ENCODE measurements around the gene HASPIN.

Gene HASPIN

GRCh38 chr17:3754458-3755334, 31.0 kb downstream of the HASPIN start:
- Histone ChIP-seq H3K4me1 (ENCODE audit: control insufficient read depth, insufficient read depth, low read length) (no peaks in the 10 kb centered on the region), H3K36me3 (ENCODE audit: control insufficient read depth, insufficient read depth, low read length, severe bottlenecking) (no peaks in the 10 kb centered on the region), H3K27me3 (replicated peaks; ENCODE audit: control insufficient read depth, insufficient read depth, low read length) (peaks cover 42% of the 10 kb centered on the region), H3K9me3 (ENCODE audit: control insufficient read depth, low read length) (peaks cover 7% of the 10 kb centered on the region), H3K9ac (ENCODE audit: low read length) (no peak overlapping the region), H3K4me3 (ENCODE audit: low read length) (no peak overlapping the region)
- no peak for DNase-seq (ENCODE audit: low read depth)

GRCh38 chr17:3755335-3756030, 31.8 kb downstream of the HASPIN start:
- no peak for DNase-seq (ENCODE audit: low read depth)
- H3K4me1 ChIP-seq (ENCODE audit: control insufficient read depth, insufficient read depth, low read length), result no peaks in the 10 kb centered on the region
- H3K27me3 ChIP-seq (replicated peaks; ENCODE audit: control insufficient read depth, insufficient read depth, low read length), result peaks cover 35% of the 10 kb centered on the region
- H3K4me3 ChIP-seq (ENCODE audit: low read length), result no peak overlapping the region
- no peaks in the 10 kb centered on the region for H3K36me3 ChIP-seq (ENCODE audit: control insufficient read depth, insufficient read depth, low read length, severe bottlenecking)
- peaks cover 12% of the 10 kb centered on the region for H3K9me3 ChIP-seq (ENCODE audit: control insufficient read depth, low read length)
- no peak overlapping the region for H3K9ac ChIP-seq (ENCODE audit: low read length)

- H3K4me3 ChIP-seq (ENCODE audit: low read length), result no peak overlapping the region
- no peaks in the 10 kb centered on the region for H3K4me1 ChIP-seq (ENCODE audit: control insufficient read depth, insufficient read depth, low read length)
- no peak for DNase-seq (ENCODE audit: low read depth)
- H3K27me3 ChIP-seq (replicated peaks; ENCODE audit: control insufficient read depth, insufficient read depth, low read length), result peaks cover 28% of the 10 kb centered on the region
- no peaks in the 10 kb centered on the region for H3K36me3 ChIP-seq (ENCODE audit: control insufficient read depth, insufficient read depth, low read length, severe bottlenecking)
- H3K9ac ChIP-seq (ENCODE audit: low read length), result no peak overlapping the region
- H3K9me3 ChIP-seq (ENCODE audit: control insufficient read depth, low read length), result peaks cover 12% of the 10 kb centered on the region
These were observed 36.0 kb downstream of the HASPIN start for GRCh38 chr17:3759597-3760216.

- H3K4me3 ChIP-seq (ENCODE audit: low read length), result no peak overlapping the region
- no peaks in the 10 kb centered on the region for H3K36me3 ChIP-seq (ENCODE audit: control insufficient read depth, insufficient read depth, low read length, severe bottlenecking)
- DNase-seq (ENCODE audit: low read depth), result no peak
- H3K4me1 ChIP-seq (ENCODE audit: control insufficient read depth, insufficient read depth, low read length), result no peaks in the 10 kb centered on the region
- H3K9ac ChIP-seq (ENCODE audit: low read length), result no peak overlapping the region
- peaks cover 25% of the 10 kb centered on the region for H3K27me3 ChIP-seq (replicated peaks; ENCODE audit: control insufficient read depth, insufficient read depth, low read length)
- H3K9me3 ChIP-seq (ENCODE audit: control insufficient read depth, low read length), result peaks cover 12% of the 10 kb centered on the region
These were observed 37.6 kb downstream of the HASPIN start for GRCh38 chr17:3761036-3761917.

GRCh38 chr17:3761918-3762380, 38.2 kb downstream of the HASPIN start:
- Histone ChIP-seq H3K36me3 (ENCODE audit: control insufficient read depth, insufficient read depth, low read length, severe bottlenecking) (no peaks in the 10 kb centered on the region), H3K27me3 (replicated peaks; ENCODE audit: control insufficient read depth, insufficient read depth, low read length) (peaks cover 24% of the 10 kb centered on the region), H3K4me1 (ENCODE audit: control insufficient read depth, insufficient read depth, low read length) (no peaks in the 10 kb centered on the region), H3K9me3 (ENCODE audit: control insufficient read depth, low read length) (peaks cover 12% of the 10 kb centered on the region), H3K4me3 (ENCODE audit: low read length) (no peak overlapping the region), H3K9ac (ENCODE audit: low read length) (no peak overlapping the region)
- DNase-seq (ENCODE audit: low read depth), result no peak

GRCh38 chr17:3762922-3763776, 39.4 kb downstream of the HASPIN start:
- Histone ChIP-seq H3K4me3 (ENCODE audit: low read length) (no peak overlapping the region), H3K9ac (ENCODE audit: low read length) (no peak overlapping the region), H3K36me3 (ENCODE audit: control insufficient read depth, insufficient read depth, low read length, severe bottlenecking) (no peaks in the 10 kb centered on the region), H3K27me3 (replicated peaks; ENCODE audit: control insufficient read depth, insufficient read depth, low read length) (peaks cover 18% of the 10 kb centered on the region), H3K9me3 (ENCODE audit: control insufficient read depth, low read length) (peaks cover 19% of the 10 kb centered on the region), H3K4me1 (ENCODE audit: control insufficient read depth, insufficient read depth, low read length) (no peaks in the 10 kb centered on the region)
- DNase-seq (ENCODE audit: low read depth), result no peak

GRCh38 chr17:3763777-3764170, 40.1 kb downstream of the HASPIN start:
- no peaks in the 10 kb centered on the region for H3K4me1 ChIP-seq (ENCODE audit: control insufficient read depth, insufficient read depth, low read length)
- DNase-seq (ENCODE audit: low read depth), result no peak
- peaks cover 19% of the 10 kb centered on the region for H3K9me3 ChIP-seq (ENCODE audit: control insufficient read depth, low read length)
- H3K9ac ChIP-seq (ENCODE audit: low read length), result no peak overlapping the region
- peaks cover 18% of the 10 kb centered on the region for H3K27me3 ChIP-seq (replicated peaks; ENCODE audit: control insufficient read depth, insufficient read depth, low read length)
- no peaks in the 10 kb centered on the region for H3K36me3 ChIP-seq (ENCODE audit: control insufficient read depth, insufficient read depth, low read length, severe bottlenecking)
- no peak overlapping the region for H3K4me3 ChIP-seq (ENCODE audit: low read length)

GRCh38 chr17:3765981-3766380, 42.3 kb downstream of the HASPIN start:
- H3K36me3 ChIP-seq (ENCODE audit: control insufficient read depth, insufficient read depth, low read length, severe bottlenecking), result no peaks in the 10 kb centered on the region
- no peak overlapping the region for H3K9ac ChIP-seq (ENCODE audit: low read length)
- peaks cover 14% of the 10 kb centered on the region for H3K27me3 ChIP-seq (replicated peaks; ENCODE audit: control insufficient read depth, insufficient read depth, low read length)
- no peak overlapping the region for H3K4me3 ChIP-seq (ENCODE audit: low read length)
- H3K9me3 ChIP-seq (ENCODE audit: control insufficient read depth, low read length), result peaks cover 7% of the 10 kb centered on the region
- H3K4me1 ChIP-seq (ENCODE audit: control insufficient read depth, insufficient read depth, low read length), result no peaks in the 10 kb centered on the region
- DNase-seq (ENCODE audit: low read depth), result no peak

- Histone ChIP-seq H3K27me3 (replicated peaks; ENCODE audit: control insufficient read depth, insufficient read depth, low read length) (peaks cover 9% of the 10 kb centered on the region), H3K36me3 (ENCODE audit: control insufficient read depth, insufficient read depth, low read length, severe bottlenecking) (no peaks in the 10 kb centered on the region), H3K9ac (ENCODE audit: low read length) (no peak overlapping the region), H3K9me3 (ENCODE audit: control insufficient read depth, low read length) (peaks cover 7% of the 10 kb centered on the region), H3K4me1 (ENCODE audit: control insufficient read depth, insufficient read depth, low read length) (no peaks in the 10 kb centered on the region), H3K4me3 (ENCODE audit: low read length) (no peak overlapping the region)
- DNase-seq (ENCODE audit: low read depth), result no peak
These were observed 43.1 kb downstream of the HASPIN start for GRCh38 chr17:3766779-3767178.

GRCh38 chr17:3768341-3768740, 44.6 kb downstream of the HASPIN start:
- no peak overlapping the region for H3K4me3 ChIP-seq (ENCODE audit: low read length)
- H3K9me3 ChIP-seq (ENCODE audit: control insufficient read depth, low read length), result peaks cover 7% of the 10 kb centered on the region
- H3K27me3 ChIP-seq (replicated peaks; ENCODE audit: control insufficient read depth, insufficient read depth, low read length), result peaks cover 13% of the 10 kb centered on the region
- H3K4me1 ChIP-seq (ENCODE audit: control insufficient read depth, insufficient read depth, low read length), result no peaks in the 10 kb centered on the region
- no peaks in the 10 kb centered on the region for H3K36me3 ChIP-seq (ENCODE audit: control insufficient read depth, insufficient read depth, low read length, severe bottlenecking)
- H3K9ac ChIP-seq (ENCODE audit: low read length), result no peak overlapping the region
- no peak for DNase-seq (ENCODE audit: low read depth)

Measured in adipocyte (in vitro differentiated cells).